Stimulated activated naive B cell treated with anti-CD40 and anti-IgM and Interleukin-4, amounts not matched to agents 10 μg/mL and 1 μg/mL and 100 μg/mL, for 72 hours (primary cell): ENCODE data around the gene FBXO41.

Experiments
- ATAC-seq, 2 donors: fragments of 150-1000 bp; cut with Tn5 transposase; replicated peaks; 2 replicates each; pipeline ENCODE4 v1.10.0; 2021; ENCODE audit warnings: moderate library complexity in 1 of 2
- DNase-seq: peaks from one replicate; pipeline ENCODE4 v3.0.0; 2021
- H3K27ac Mint-ChIP-seq: one replicate; pipeline ENCODE4 v1.8.0; 2022; ENCODE audit warnings: mild to moderate bottlenecking, mixed read lengths
- H3K27me3 Mint-ChIP-seq, 2 donors: one replicate each; pipeline ENCODE4 v1.8.0; 2022; ENCODE audit warnings: mixed read lengths in 2 of 2
- H3K36me3 Mint-ChIP-seq, 2 donors: one replicate each; pipeline ENCODE4 v1.8.0; 2022; ENCODE audit warnings: mixed read lengths in 2 of 2, mild to moderate bottlenecking in 1 of 2
- H3K4me1 Mint-ChIP-seq, 2 donors: one replicate each; pipeline ENCODE4 v1.8.0; 2022; ENCODE audit warnings: mixed read lengths in 2 of 2, mild to moderate bottlenecking in 1 of 2
- H3K4me3 Mint-ChIP-seq, 2 donors: one replicate each; pipeline ENCODE4 v1.8.0; 2022; ENCODE audit warnings: mild to moderate bottlenecking in 2 of 2, mixed read lengths in 2 of 2, moderate library complexity in 1 of 2
- H3K9me3 Mint-ChIP-seq, 2 donors: one replicate each; pipeline ENCODE4 v1.8.0; 2022; ENCODE audit warnings: mixed read lengths in 2 of 2, mild to moderate bottlenecking in 1 of 2

The FBXO41 gene

DNA sequence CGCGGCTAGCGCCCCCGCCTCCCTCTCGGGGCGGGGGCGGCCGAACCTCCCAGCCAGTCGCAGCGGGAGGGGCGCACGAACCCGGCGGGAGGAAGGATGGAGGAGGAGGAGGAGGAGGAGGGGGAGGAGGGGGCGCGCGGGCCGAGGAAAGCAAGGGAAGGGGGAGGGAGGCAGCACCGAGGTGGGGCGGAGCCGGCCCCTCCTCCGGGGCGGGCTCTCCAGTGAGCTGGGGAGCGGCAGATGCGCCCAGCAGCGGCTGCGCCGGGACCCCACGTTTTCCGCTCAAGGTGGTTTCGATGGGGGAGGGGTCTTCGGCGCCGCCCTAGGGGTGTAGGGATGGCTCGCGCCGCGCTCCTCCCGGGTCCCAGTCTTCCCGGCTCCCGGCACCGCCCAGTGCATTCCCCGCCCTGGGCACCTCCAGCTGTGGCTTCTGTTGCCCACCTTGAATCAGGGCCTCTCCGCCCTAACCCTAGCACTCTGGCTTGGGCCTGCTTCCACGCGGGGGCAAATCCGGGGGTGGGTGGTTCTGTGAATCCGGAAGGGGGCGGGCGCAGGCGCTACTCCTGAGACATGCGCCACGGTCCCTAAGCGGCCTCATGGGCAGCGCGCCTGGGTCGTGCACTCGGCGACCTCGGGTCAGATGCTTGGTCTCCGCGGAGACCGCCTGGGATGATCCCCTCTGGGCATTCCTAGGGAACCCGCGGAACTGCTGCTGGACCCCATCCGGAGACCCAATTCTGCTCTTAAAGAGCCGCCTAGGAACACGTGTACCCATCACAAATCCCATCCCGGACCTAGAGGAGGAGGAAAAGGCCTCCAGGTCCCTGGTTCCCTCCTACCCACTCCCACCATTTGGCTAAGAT lies at the start of gene FBXO41:
Gene FBXO41, minus strand, starts transcription at position 183 of the 863 bp plus-strand sequence. CDS start 14,848 bp downstream, outside the sequence.
- peak; percentile 78 for DNase-seq
- H3K4me1 Mint-ChIP-seq = peaks cover 27 to 48% of the 10 kb centered on the region in 2 donors
- no peaks in the 10 kb centered on the region for H3K9me3 Mint-ChIP-seq
- peak; percentile 79 for ATAC-seq
- H3K27me3 Mint-ChIP-seq = no peaks in the 10 kb centered on the region
- peaks cover 8 to 9% of the 10 kb centered on the region in 2 donors for H3K36me3 Mint-ChIP-seq
- H3K4me3 Mint-ChIP-seq = peak within 1 kb of the TSS; percentile 80 to 87
- H3K27ac Mint-ChIP-seq = peak within 1 kb of the TSS; percentile 93

- no peak for ATAC-seq
- Mint-ChIP-seq H3K4me1 (peaks cover 4 to 10% of the 10 kb centered on the region in 2 donors), H3K9me3 (peaks cover 3 to 6% of the 10 kb centered on the region in 2 donors), H3K27me3 (peaks cover 14 to 20% of the 10 kb centered on the region in 2 donors), H3K36me3 (peaks cover 0 to 2% of the 10 kb centered on the region in 2 donors), H3K4me3 (no peak overlapping the region), H3K27ac (no peak overlapping the region)
- DNase-seq = no peak
These were observed 49.8 kb upstream of the FBXO41 start for GRCh38 chr2:73334045-73334444.

DNA sequence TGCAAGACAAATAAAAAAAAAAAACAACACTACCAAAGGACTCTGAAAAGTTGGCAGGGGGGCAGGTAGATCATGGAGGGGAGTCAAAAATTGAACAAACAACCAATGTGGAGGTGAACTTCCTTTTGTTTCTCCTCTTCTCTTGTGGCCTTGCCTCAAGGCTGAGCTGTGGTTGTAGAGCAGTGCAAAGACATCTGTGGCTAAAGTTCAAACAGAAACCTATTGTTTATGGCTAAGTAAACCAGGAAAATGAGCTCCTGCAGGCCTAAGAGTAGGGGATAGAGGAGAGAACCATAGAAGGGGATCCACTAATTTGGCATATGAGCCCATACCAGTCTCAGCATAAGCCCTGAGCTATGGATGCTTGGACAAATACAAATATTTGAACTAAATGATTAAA lies 49.3 kb upstream of the FBXO41 start:
- ATAC-seq = no peak
- Mint-ChIP-seq H3K4me3 (no peak overlapping the region), H3K27me3 (peaks cover 19 to 21% of the 10 kb centered on the region in 2 donors), H3K4me1 (peaks cover 4 to 10% of the 10 kb centered on the region in 2 donors), H3K9me3 (peaks cover 3 to 6% of the 10 kb centered on the region in 2 donors), H3K27ac (no peak overlapping the region), H3K36me3 (peaks cover 0 to 2% of the 10 kb centered on the region in 2 donors)
- DNase-seq = no peak

GRCh38 chr2:73324126-73324725 lies 39.9 kb upstream of the FBXO41 start:
- Mint-ChIP-seq H3K27me3 (peaks cover 38 to 42% of the 10 kb centered on the region in 2 donors), H3K9me3 (peaks cover 0 to 3% of the 10 kb centered on the region in 2 donors), H3K4me1 (no peaks in the 10 kb centered on the region), H3K27ac (no peak overlapping the region), H3K4me3 (no peak overlapping the region), H3K36me3 (no peaks in the 10 kb centered on the region)
- DNase-seq = no peak
- no peak for ATAC-seq

DNA sequence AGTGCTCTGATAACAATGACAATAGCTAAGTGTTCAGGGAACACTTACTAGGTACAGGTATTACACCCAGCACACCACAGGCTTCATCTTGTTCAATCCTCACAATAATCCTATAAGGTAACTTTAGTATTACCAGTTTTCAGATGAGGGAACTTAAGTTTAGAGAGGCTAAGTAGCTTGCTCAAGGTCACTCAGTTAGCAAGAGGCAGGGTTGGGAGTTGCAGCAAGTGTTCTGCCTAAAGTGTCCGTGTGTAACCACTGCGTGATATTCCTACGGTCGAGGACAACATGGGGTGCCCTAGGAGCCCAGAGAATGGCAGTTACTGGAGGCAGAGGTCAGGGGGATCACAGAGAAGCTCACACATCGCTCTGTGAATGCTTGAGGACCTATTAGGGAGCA lies 39.3 kb upstream of the FBXO41 start:
- Mint-ChIP-seq H3K9me3 (peaks cover 0 to 3% of the 10 kb centered on the region in 2 donors), H3K27me3 (peaks cover 37 to 42% of the 10 kb centered on the region in 2 donors), H3K36me3 (no peaks in the 10 kb centered on the region), H3K4me1 (no peaks in the 10 kb centered on the region), H3K4me3 (no peak overlapping the region), H3K27ac (no peak overlapping the region)
- ATAC-seq (no peak), DNase-seq (no peak)

- ATAC-seq = no peak
- DNase-seq = no peak
- H3K27ac Mint-ChIP-seq = no peak overlapping the region
These were observed 30.2 kb upstream of the FBXO41 start for GRCh38 chr2:73314441-73314840.

DNA sequence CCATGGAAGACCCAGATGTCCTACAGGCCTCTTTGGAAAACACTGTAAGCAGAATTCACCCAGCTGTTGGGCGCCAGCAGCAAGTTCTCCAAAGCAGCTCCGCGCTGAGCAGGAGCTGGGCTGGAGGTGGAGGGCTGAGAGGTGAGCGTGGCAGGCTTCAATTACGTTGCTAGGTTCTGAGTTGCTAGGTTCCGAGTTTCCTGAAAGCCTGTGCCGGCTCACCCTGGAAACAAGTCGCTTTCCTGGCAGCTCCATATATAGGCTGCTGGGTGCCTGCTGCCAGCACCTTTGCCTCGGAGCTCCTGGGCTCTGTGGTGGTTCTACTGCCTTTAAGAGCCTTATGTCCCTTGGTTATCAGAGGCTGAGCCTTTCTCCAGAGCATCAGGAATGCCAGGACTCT lies 23.4 kb upstream of the FBXO41 start:
- DNase-seq = no peak
- Mint-ChIP-seq H3K27ac (no peak overlapping the region), H3K9me3 (peaks cover 4 to 8% of the 10 kb centered on the region in 2 donors), H3K4me1 (no peaks in the 10 kb centered on the region), H3K36me3 (no peaks in the 10 kb centered on the region), H3K4me3 (no peak overlapping the region), H3K27me3 (peaks cover 28 to 54% of the 10 kb centered on the region in 2 donors)
- no peak for ATAC-seq

More at GRCh38 chr2:73314441-73314840, 30.2 kb upstream of the FBXO41 start:
- H3K4me3 Mint-ChIP-seq = no peak overlapping the region
- no peaks in the 10 kb centered on the region for H3K36me3 Mint-ChIP-seq
- H3K27me3 Mint-ChIP-seq = peaks cover 42 to 59% of the 10 kb centered on the region in 2 donors
- H3K4me1 Mint-ChIP-seq = no peaks in the 10 kb centered on the region
- H3K9me3 Mint-ChIP-seq = peaks cover 4 to 8% of the 10 kb centered on the region in 2 donors

DNA sequence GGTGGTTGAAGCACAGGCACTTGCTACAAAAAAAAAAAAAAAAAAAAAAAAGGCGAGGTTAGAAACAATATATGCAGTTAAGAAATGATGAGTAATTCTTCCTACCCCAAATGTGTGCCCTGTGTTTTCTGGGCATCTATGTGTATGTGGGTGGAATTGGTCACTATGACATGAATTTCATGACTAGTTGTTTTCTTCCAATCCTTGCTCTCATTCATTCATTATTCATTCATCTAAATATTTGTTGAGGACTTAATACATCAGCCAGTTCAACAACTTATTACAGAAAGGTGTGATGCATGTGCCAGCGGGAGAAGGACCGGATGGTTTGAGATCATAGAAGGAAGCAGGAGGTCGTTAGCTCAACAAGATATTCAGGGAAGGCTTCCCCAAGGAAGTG lies 17.4 kb upstream of the FBXO41 start:
- Mint-ChIP-seq H3K4me1 (no peaks in the 10 kb centered on the region), H3K27ac (no peak overlapping the region), H3K27me3 (peaks cover 48 to 66% of the 10 kb centered on the region in 2 donors), H3K36me3 (no peaks in the 10 kb centered on the region), H3K4me3 (no peak overlapping the region), H3K9me3 (no peaks in the 10 kb centered on the region)
- no peak for DNase-seq
- no peak for ATAC-seq

GRCh38 chr2:73300926-73301325 lies 16.6 kb upstream of the FBXO41 start:
- Mint-ChIP-seq H3K27me3 (peaks cover 55 to 70% of the 10 kb centered on the region in 2 donors), H3K4me3 (no peak overlapping the region), H3K27ac (no peak overlapping the region), H3K4me1 (no peaks in the 10 kb centered on the region), H3K9me3 (no peaks in the 10 kb centered on the region), H3K36me3 (no peaks in the 10 kb centered on the region)
- DNase-seq (no peak), ATAC-seq (no peak)

- Mint-ChIP-seq H3K27ac (no peak overlapping the region), H3K4me1 (peaks cover 2 to 6% of the 10 kb centered on the region in 2 donors), H3K27me3 (peaks cover 66 to 80% of the 10 kb centered on the region in 2 donors), H3K36me3 (peaks cover 0 to 1% of the 10 kb centered on the region in 2 donors), H3K9me3 (no peaks in the 10 kb centered on the region), H3K4me3 (no peak overlapping the region)
- ATAC-seq = no peak
- no peak for DNase-seq
These were observed 13.3 kb upstream of the FBXO41 start for GRCh38 chr2:73297586-73297985.

- H3K36me3 Mint-ChIP-seq = peaks cover 0 to 1% of the 10 kb centered on the region in 2 donors
- H3K27me3 Mint-ChIP-seq = peaks cover 65 to 80% of the 10 kb centered on the region in 2 donors
- H3K4me3 Mint-ChIP-seq = no peak overlapping the region
- H3K27ac Mint-ChIP-seq = no peak overlapping the region
- ATAC-seq (no peak), DNase-seq (no peak)
- H3K4me1 Mint-ChIP-seq = peaks cover 2 to 10% of the 10 kb centered on the region in 2 donors
- H3K9me3 Mint-ChIP-seq = no peaks in the 10 kb centered on the region
These were observed 12.9 kb upstream of the FBXO41 start for GRCh38 chr2:73297151-73297559.

DNA sequence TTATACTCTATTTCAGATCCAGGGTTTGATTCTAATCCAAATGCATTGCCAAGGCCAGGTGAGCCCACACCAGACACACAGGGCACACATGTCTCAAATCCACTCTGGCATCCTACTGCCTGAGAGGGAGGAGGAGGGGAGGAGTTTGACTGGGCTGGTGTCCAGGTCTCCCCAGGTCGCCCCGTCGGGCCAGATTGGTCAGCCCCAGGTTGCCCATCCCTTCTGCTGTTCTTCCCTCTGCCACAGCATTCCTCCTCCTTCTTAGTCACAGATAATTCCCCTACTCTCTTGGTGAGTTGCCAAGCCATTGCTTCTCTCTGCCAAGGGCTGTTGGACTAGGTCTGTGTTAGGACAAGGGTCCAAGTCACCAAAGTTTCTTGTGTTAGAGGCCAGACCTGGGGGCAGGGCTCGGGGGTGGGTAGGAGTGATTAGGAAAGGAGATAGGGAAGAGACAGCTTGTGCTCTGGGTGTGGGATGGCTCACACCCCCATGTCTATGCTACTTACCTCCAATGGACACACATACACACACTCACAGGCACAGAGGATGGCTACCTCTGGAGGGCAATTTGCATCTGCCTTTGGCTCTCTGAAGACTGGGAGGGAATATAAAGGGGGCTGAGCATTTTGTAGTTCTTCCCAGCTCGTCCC lies 11.6 kb upstream of the FBXO41 start:
- H3K9me3 Mint-ChIP-seq = no peaks in the 10 kb centered on the region
- peaks cover 67 to 81% of the 10 kb centered on the region in 2 donors for H3K27me3 Mint-ChIP-seq
- H3K4me3 Mint-ChIP-seq = no peak overlapping the region
- no peak overlapping the region for H3K27ac Mint-ChIP-seq
- DNase-seq (no peak), ATAC-seq (no peak)
- H3K36me3 Mint-ChIP-seq = peaks cover 0 to 1% of the 10 kb centered on the region in 2 donors
- H3K4me1 Mint-ChIP-seq = peaks cover 7 to 23% of the 10 kb centered on the region in 2 donors

DNA sequence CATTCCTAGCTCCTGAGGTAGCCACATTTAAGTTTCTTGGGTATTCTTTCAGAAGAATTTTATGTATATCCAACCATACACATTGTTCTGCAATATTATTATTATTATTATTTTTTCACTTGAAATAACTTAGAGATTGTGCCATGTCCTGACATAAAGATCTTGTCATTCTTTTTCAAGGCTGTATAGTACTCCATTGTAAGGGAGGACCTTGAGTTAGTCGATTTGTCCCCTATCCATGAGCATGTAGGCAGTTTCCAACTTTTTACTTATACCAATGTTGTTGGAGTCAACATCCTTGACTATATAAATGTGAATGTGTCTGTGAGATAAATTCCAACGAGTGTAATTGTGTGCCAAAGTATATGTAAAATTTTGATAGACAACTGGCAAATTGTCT lies 10.0 kb upstream of the FBXO41 start:
- peaks cover 52 to 70% of the 10 kb centered on the region in 2 donors for H3K27me3 Mint-ChIP-seq
- DNase-seq (no peak), ATAC-seq (no peak)
- peaks cover 8 to 29% of the 10 kb centered on the region in 2 donors for H3K4me1 Mint-ChIP-seq
- H3K9me3 Mint-ChIP-seq = no peaks in the 10 kb centered on the region
- H3K36me3 Mint-ChIP-seq = peaks cover 0 to 1% of the 10 kb centered on the region in 2 donors
- H3K4me3 Mint-ChIP-seq = no peak overlapping the region
- no peak overlapping the region for H3K27ac Mint-ChIP-seq

DNA sequence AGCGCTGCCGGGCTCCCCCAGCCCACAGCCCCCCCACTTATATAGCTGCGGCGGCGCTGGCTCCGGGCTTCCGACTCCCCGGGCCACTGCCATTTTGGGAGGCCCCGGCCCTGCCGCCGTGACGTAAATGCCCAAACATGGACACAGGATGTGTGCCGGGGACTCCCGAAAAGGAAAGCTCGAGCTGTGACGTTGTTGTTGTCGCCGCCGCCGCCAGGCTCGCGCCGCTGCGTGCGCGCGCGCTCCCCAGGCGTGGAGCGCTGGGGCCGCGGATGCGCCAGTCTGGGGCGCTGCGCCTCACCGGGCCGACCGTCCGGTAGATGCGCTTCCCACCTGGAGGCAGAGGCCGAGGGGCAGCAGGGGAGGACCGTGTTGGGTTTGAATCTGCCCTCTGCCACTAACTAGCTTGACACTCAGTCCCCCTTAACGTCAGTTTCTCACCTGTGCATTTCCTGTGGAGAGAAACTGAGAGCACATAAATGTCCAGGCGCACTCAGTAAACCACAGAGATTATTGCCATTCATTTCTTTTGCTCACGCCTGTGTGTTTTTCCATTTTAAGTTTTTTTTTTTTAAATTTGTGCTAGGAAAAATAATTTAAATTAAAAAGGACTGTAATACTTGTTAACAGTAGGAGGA lies 9.4 kb upstream of the FBXO41 start, which contains the start of gene EGR4:
Gene EGR4, minus strand, starts transcription at position 15 of the 638 bp plus-strand sequence. CDS start 231 bp downstream, outside the sequence.
- ATAC-seq = peak; percentile 93
- no peaks in the 10 kb centered on the region for H3K9me3 Mint-ChIP-seq
- H3K27ac Mint-ChIP-seq = peak within 1 kb of the TSS; percentile 59

More for the DNA sequence above, 9.4 kb upstream of the FBXO41 start, which contains the start of gene EGR4:
- Mint-ChIP-seq H3K36me3 (peaks cover 0 to 1% of the 10 kb centered on the region in 2 donors), H3K27me3 (peaks cover 52 to 70% of the 10 kb centered on the region in 2 donors), H3K4me3 (peak within 1 kb of the TSS; percentile 81 to 83), H3K4me1 (peaks cover 8 to 29% of the 10 kb centered on the region in 2 donors)
- DNase-seq = peak; percentile 79
